GM23338 (cell line): ENCODE measurements around the gene MYO18B. TPM values are rescaled to one million over a fixed set of nuclear protein-coding genes. Genes with fewer than 3 reads are reported as not detected.

ENCODE experiments used
- ATAC-seq: fragments of 200-7000 bp; cut with Tn5 transposase; 3 replicates; pipeline ENCODE4 v1.9.1; 2020
- DNase-seq: peaks from one replicate; pipeline ENCODE4 v3.0.0-alpha.2; 2015; ENCODE audit warnings: low spot score
- H2AFZ ChIP-seq: fragments of 200-600 bp; sonication (generic); 2 replicates; pipeline ENCODE4 v1.8.0; 2016; ENCODE audit warnings: antibody characterized with exemption, mild to moderate bottlenecking, moderate library complexity
- H3F3A ChIP-seq: fragments of 200-600 bp; sonication (generic); replicated peaks from 2 replicates; pipeline ENCODE4 v1.8.0; 2017; ENCODE audit warnings: antibody characterized with exemption, mixed run types, low read depth
- H3K27ac ChIP-seq: fragments of 200-600 bp; sonication (generic); 2 replicates; pipeline ENCODE4 v1.6.1; 2016; ENCODE audit warnings: low read depth
- H3K27me3 ChIP-seq: fragments of 200-600 bp; sonication (generic); 2 replicates; pipeline ENCODE4 v1.8.0; 2016; ENCODE audit warnings: mild to moderate bottlenecking, mixed run types, moderate library complexity; ENCODE audit not compliant: insufficient read depth
- H3K36me3 ChIP-seq: fragments of 200-600 bp; sonication (generic); 2 replicates; pipeline ENCODE4 v1.8.0; 2016; ENCODE audit warnings: mild to moderate bottlenecking; ENCODE audit not compliant: insufficient read depth
- H3K4me1 ChIP-seq: fragments of 200-600 bp; sonication (generic); 2 replicates; pipeline ENCODE4 v1.8.0; 2016; ENCODE audit warnings: mild to moderate bottlenecking, moderate library complexity; ENCODE audit not compliant: insufficient read depth
- H3K4me2 ChIP-seq: fragments of 200-600 bp; sonication (generic); 2 replicates; pipeline ENCODE4 v1.7.1; 2017; ENCODE audit warnings: mixed run types
- H3K4me3 ChIP-seq: fragments of 200-600 bp; sonication (generic); 2 replicates; pipeline ENCODE4 v1.6.1; 2016; ENCODE audit warnings: mixed run types
- H3K79me2 ChIP-seq: fragments of 200-600 bp; sonication (generic); replicated peaks from 2 replicates; pipeline ENCODE4 v1.8.0; 2017; ENCODE audit warnings: mild to moderate bottlenecking; ENCODE audit not compliant: insufficient read depth
- H3K9me2 ChIP-seq: fragments of 200-600 bp; sonication (generic); 2 replicates; pipeline ENCODE4 v1.8.0; 2017; ENCODE audit not compliant: insufficient read depth
- H4K20me1 ChIP-seq: fragments of 200-600 bp; sonication (generic); replicated peaks from 2 replicates; pipeline ENCODE4 v1.8.0; 2017; ENCODE audit warnings: mild to moderate bottlenecking; ENCODE audit not compliant: insufficient read depth
- H3K27ac Mint-ChIP-seq: 2 replicates; pipeline ENCODE4 v1.8.0; 2020; ENCODE audit warnings: inconsistent platforms, mild to moderate bottlenecking, moderate library complexity, mixed read lengths
- H3K27me3 Mint-ChIP-seq: 3 replicates; pipeline ENCODE4 v1.8.0; 2022; ENCODE audit warnings: low read depth, mild to moderate bottlenecking, moderate library complexity, mixed read lengths, inconsistent platforms; ENCODE audit not compliant: insufficient read depth, poor library complexity
- H3K36me3 Mint-ChIP-seq: 3 replicates; pipeline ENCODE4 v1.8.0; 2021; ENCODE audit warnings: low read depth, mild to moderate bottlenecking, inconsistent platforms, moderate library complexity, mixed read lengths
- H3K4me1 Mint-ChIP-seq: 3 replicates; pipeline ENCODE4 v1.8.0; 2020; ENCODE audit warnings: mild to moderate bottlenecking, inconsistent platforms, mixed read lengths
- H3K4me3 Mint-ChIP-seq: 3 replicates; pipeline ENCODE4 v1.8.0; 2021; ENCODE audit warnings: moderate library complexity, mild to moderate bottlenecking, inconsistent platforms, mixed read lengths
- H3K9me3 Mint-ChIP-seq: 3 replicates; pipeline ENCODE4 v1.8.0; 2020; ENCODE audit warnings: moderate library complexity, mild to moderate bottlenecking, inconsistent platforms, mixed read lengths
- CREB1 ChIP-seq: fragments of 250-450 bp; sonication (Bioruptor Pico); IDR thresholded peaks from 2 replicates; pipeline ENCODE4 v1.5.0; 2020; ENCODE audit warnings: low read depth, mild to moderate bottlenecking, moderate library complexity
- CTCF ChIP-seq, 2 experiments: fragments of 200-600 bp in 1 of 2; sonication (generic) in 1 of 2; conservative IDR thresholded peaks; 2 replicates each; pipeline versions ENCODE4 v1.5.1 to v1.6.1; 2016 to 2017; ENCODE audit warnings: antibody characterized with exemption in 2 of 2, low read depth in 2 of 2, mild to moderate bottlenecking in 2 of 2, moderate library complexity in 1 of 2
- ETS1 ChIP-seq: IDR thresholded peaks from 2 replicates; pipeline ENCODE4 v1.6.1; 2016; ENCODE audit warnings: antibody characterized with exemption
- EZH2phosphoT487 ChIP-seq: fragments of 200-600 bp; sonication (generic); IDR thresholded peaks from one replicate; pipeline ENCODE4 v1.8.1; 2018; ENCODE audit warnings: antibody characterized with exemption; ENCODE audit not compliant: unreplicated experiment
- REST ChIP-seq: IDR thresholded peaks from one replicate; pipeline ENCODE4 v1.6.1; 2018; ENCODE audit warnings: antibody characterized with exemption; ENCODE audit not compliant: unreplicated experiment
- ZNF462 ChIP-seq: fragments of 250-450 bp; sonication (Bioruptor Pico); IDR thresholded peaks from 2 replicates; pipeline ENCODE4 v1.5.0; 2020; ENCODE audit warnings: mild to moderate bottlenecking, moderate library complexity
- polyA plus RNA-seq: library from polyadenylated mRNA; unstranded; fragments of >200 nt; fragmentation: Nextera tagmentation; extraction: Ambion mirVana; gene quantifications from 2 replicates; pipeline ENCODE4 v1.2.1, GENCODE V29; 2016
- total RNA-seq: library from RNA; depleted of rRNA; stranded (reverse); fragments of >200 nt; shearing (Covaris generic); gene quantifications from 2 replicates; pipeline ENCODE4 v1.2.3, GENCODE V29; 2014

The MYO18B gene
- total and polyA plus RNA-seq, 2 experiments from 2014 or later = 0.36 to 0.45 TPM

- TF ChIP-seq REST (no peak), EZH2phosphoT487 (no peak), CTCF (conservative IDR thresholded peaks at IDR 0.05; ENCODE audit: low read depth in 2 of 2) (no peak)
Observed at GRCh38 chr22:25744694-25745093, 2.7 kb downstream of the MYO18B start (continued).

GRCh38 chr22:25745341-25746011 lies 3.5 kb downstream of the MYO18B start:
- Histone ChIP-seq H3K27ac (no peak overlapping the region), H3K4me2 (no peak overlapping the region), H3K4me3 (no peak overlapping the region), H3K79me2 (no peaks in the 10 kb centered on the region), H3K9me2 (0 out of 2 replicates have a peak, but pooled peaks cover 3% of the 10 kb centered on the region), H4K20me1 (no peaks in the 10 kb centered on the region; the same call in 1 of the 2 replicates), H2AFZ (no peak overlapping the region), H3K27me3 (no peaks in the 10 kb centered on the region), H3K4me1 (no peaks in the 10 kb centered on the region), H3F3A (no peaks in the 10 kb centered on the region), H3K36me3 (no peaks in the 10 kb centered on the region)
- Mint-ChIP-seq H3K36me3 (no peaks in the 10 kb centered on the region), H3K4me3 (no peak overlapping the region), H3K4me1 (peaks cover 13% of the 10 kb centered on the region; the same call in 2 of the 3 replicates), H3K27ac (no peak overlapping the region), H3K27me3 (peaks cover 9% of the 10 kb centered on the region), H3K9me3 (no peaks in the 10 kb centered on the region; the same call in 2 of the 3 replicates)
- TF ChIP-seq ETS1 = no peak
- ATAC-seq (no peak), DNase-seq (no peak)

GRCh38 chr22:25746012-25746373 lies 4.0 kb downstream of the MYO18B start:
- Mint-ChIP-seq H3K27ac (no peak overlapping the region), H3K27me3 (peaks cover 9% of the 10 kb centered on the region), H3K4me1 (peaks cover 13% of the 10 kb centered on the region; the same call in 2 of the 3 replicates), H3K36me3 (no peaks in the 10 kb centered on the region), H3K9me3 (no peaks in the 10 kb centered on the region; the same call in 2 of the 3 replicates), H3K4me3 (no peak overlapping the region)
- Histone ChIP-seq H3K27ac (no peak overlapping the region), H3F3A (no peaks in the 10 kb centered on the region), H3K36me3 (no peaks in the 10 kb centered on the region), H3K27me3 (no peaks in the 10 kb centered on the region), H2AFZ (no peak overlapping the region), H3K9me2 (0 out of 2 replicates have a peak, but pooled peaks cover 3% of the 10 kb centered on the region), H3K4me2 (no peak overlapping the region), H3K79me2 (no peaks in the 10 kb centered on the region), H3K4me1 (no peaks in the 10 kb centered on the region), H3K4me3 (no peak overlapping the region), H4K20me1 (no peaks in the 10 kb centered on the region; the same call in 1 of the 2 replicates)
- ATAC-seq (no peak), DNase-seq (no peak)
- TF ChIP-seq CREB1 (CRISPR knock-in tag) (no peak), ZNF462 (CRISPR knock-in tag) (no peak)
